H1 (cell line): ENCODE results near the gene KDM2A. TPM values are rescaled to one million over a fixed set of nuclear protein-coding genes. Genes with fewer than 3 reads are reported as not detected.

ENCODE experiments used
- CTCF ChIA-PET: fragments of 300-600 bp; sonication (Branson Sonifier 250); formaldehyde crosslinking; loops from one replicate; lab custom pipeline; 2021; ENCODE audit not compliant: partially characterized antibody; lab: Charles Lee
- POLR2A ChIA-PET: fragments of 300-600 bp; sonication (Branson Sonifier 250); formaldehyde crosslinking; loops from one replicate; lab custom pipeline; 2021; ENCODE audit warnings: inconsistent platforms; ENCODE audit not compliant: partially characterized antibody; lab: Charles Lee
- DNase-seq, 2 experiments: peaks; one replicate each; pipeline versions ENCODE4 v3.0.0 to v3.0.0-alpha.2; 2010 to 2022; ENCODE audit warnings: low spot score in 2 of 2, low read depth in 1 of 2, mixed read lengths in 1 of 2
- FAIRE-seq: peaks from 2 replicates; lab custom pipeline; 2011; peaks lifted over from hg19 to GRCh38; lab: Jason Lieb, UNC
- H2AFZ ChIP-seq: 2 replicates; pipeline ENCODE4 v1.8.1; 2012; ENCODE audit warnings: low read length, inconsistent platforms
- H2AK5ac ChIP-seq: 2 replicates; pipeline ENCODE4 v1.6.1; 2013; ENCODE audit warnings: low read depth, low read length
- H2BK120ac ChIP-seq: replicated peaks from 2 replicates; pipeline ENCODE3; 2013; ENCODE audit warnings: low read depth, low read length, inconsistent platforms
- H2BK12ac ChIP-seq: 2 replicates; pipeline ENCODE4 v1.6.1; 2013; ENCODE audit warnings: low read depth, low read length
- H2BK15ac ChIP-seq: 2 replicates; pipeline ENCODE4 v1.6.1; 2013; ENCODE audit warnings: low read length
- H2BK20ac ChIP-seq: 2 replicates; pipeline ENCODE4 v1.6.1; 2013; ENCODE audit warnings: low read length
- H2BK5ac ChIP-seq: 2 replicates; pipeline ENCODE4 v1.6.1; 2013; ENCODE audit warnings: low read depth, low read length
- H3K14ac ChIP-seq: 2 replicates; pipeline ENCODE4 v1.6.1; 2013; ENCODE audit warnings: inconsistent platforms; ENCODE audit not compliant: insufficient read length
- H3K18ac ChIP-seq: 2 replicates; pipeline ENCODE4 v1.6.1; 2013; ENCODE audit warnings: low read length; ENCODE audit errors: extremely low read depth
- H3K23ac ChIP-seq: 2 replicates; pipeline ENCODE4 v1.6.1; 2013; ENCODE audit warnings: inconsistent platforms; ENCODE audit not compliant: insufficient read length
- H3K23me2 ChIP-seq: 2 replicates; pipeline ENCODE4 v1.6.1; 2013; ENCODE audit warnings: low read depth, low read length
- H3K27ac ChIP-seq: 2 replicates; pipeline ENCODE4 v1.6.1; 2011; ENCODE audit warnings: low read depth, low read length, inconsistent platforms
- H3K27me3 ChIP-seq, 4 experiments: replicated peaks in 1 of 4; 1 replicate in 1 of 4; 2 replicates in 3 of 4; pipeline versions ENCODE4 v1.6.1 to v1.8.1; 2011 to 2013; ENCODE audit warnings: low read length in 3 of 4, mild to moderate bottlenecking in 3 of 4, inconsistent platforms in 2 of 4, mixed read lengths in 2 of 4, moderate library complexity in 1 of 4; ENCODE audit not compliant: control insufficient read depth in 3 of 4, insufficient read depth in 3 of 4; ENCODE audit errors: extremely low read depth in 1 of 4
- H3K36me3 ChIP-seq, 4 experiments: 2 replicates each; pipeline versions ENCODE4 v1.6.1 to v1.8.1; 2011 to 2013; ENCODE audit warnings: mild to moderate bottlenecking in 4 of 4, low read length in 3 of 4, moderate library complexity in 2 of 4, control low read depth in 1 of 4, inconsistent platforms in 1 of 4; ENCODE audit not compliant: insufficient read depth in 4 of 4, control insufficient read depth in 2 of 4
- H3K4ac ChIP-seq: replicated peaks from 2 replicates; pipeline ENCODE3; 2013; ENCODE audit warnings: low read length, low read depth, mixed read lengths, inconsistent platforms; ENCODE audit not compliant: insufficient read length
- H3K4me1 ChIP-seq, 4 experiments: replicated peaks in 1 of 4; 1 replicate in 1 of 4; 2 replicates in 3 of 4; pipeline versions ENCODE4 v1.6.1 to v1.8.1; 2011 to 2013; ENCODE audit warnings: low read length in 3 of 4, inconsistent platforms in 2 of 4, mixed read lengths in 1 of 4; ENCODE audit not compliant: insufficient read depth in 4 of 4, control insufficient read depth in 3 of 4
- H3K4me2 ChIP-seq, 2 experiments: 2 replicates each; pipeline versions ENCODE4 v1.6.1 to v1.8.1; 2011 to 2013; ENCODE audit warnings: low read depth in 2 of 2, low read length in 2 of 2, control low read depth in 1 of 2, inconsistent platforms in 1 of 2, mild to moderate bottlenecking in 1 of 2; ENCODE audit not compliant: insufficient read depth in 1 of 2
- H3K4me3 ChIP-seq, 4 experiments: fragments of 200-600, 300-600 bp in 1 of 4; sonication (generic), shearing (Covaris generic), sonication (Bioruptor Twin) in 1 of 4; 2 replicates each; pipeline versions ENCODE4 v1.5.1 to v1.8.1; 2011 to 2016; ENCODE audit warnings: low read length in 4 of 4, low read depth in 3 of 4, control low read depth in 2 of 4, inconsistent platforms in 2 of 4, mild to moderate bottlenecking in 2 of 4, mixed read lengths in 1 of 4, moderate library complexity in 1 of 4; ENCODE audit not compliant: insufficient read depth in 2 of 4; ENCODE audit errors: extremely low read depth in 1 of 4
- H3K56ac ChIP-seq: replicated peaks from 2 replicates; pipeline ENCODE3; 2013; ENCODE audit warnings: low read depth, mild to moderate bottlenecking, mixed read lengths, low read length, inconsistent platforms; ENCODE audit not compliant: insufficient read length
- H3K79me1 ChIP-seq: 2 replicates; pipeline ENCODE4 v1.6.1; 2013; ENCODE audit warnings: low read depth, low read length, control low read depth
- H3K79me2 ChIP-seq, 2 experiments: 2 replicates each; pipeline versions ENCODE4 v1.6.1 to v1.8.1; 2012 to 2013; ENCODE audit warnings: low read length in 2 of 2, mild to moderate bottlenecking in 2 of 2, inconsistent platforms in 1 of 2; ENCODE audit not compliant: insufficient read depth in 2 of 2, control insufficient read depth in 1 of 2
- H3K9ac ChIP-seq, 4 experiments: replicated peaks in 1 of 4; 1 replicate in 1 of 4; 2 replicates in 3 of 4; pipeline versions ENCODE4 v1.6.1 to v1.8.1; 2011 to 2013; ENCODE audit warnings: low read depth in 3 of 4, low read length in 3 of 4, control low read depth in 2 of 4, mild to moderate bottlenecking in 2 of 4, moderate library complexity in 2 of 4, inconsistent platforms in 1 of 4; ENCODE audit errors: extremely low read depth in 1 of 4
- H3K9me3 ChIP-seq, 2 experiments: 2 replicates each; pipeline versions ENCODE4 v1.6.1 to v1.8.1; 2012 to 2013; ENCODE audit warnings: mild to moderate bottlenecking in 2 of 2, moderate library complexity in 2 of 2, control low read depth in 1 of 2, inconsistent platforms in 1 of 2, low read depth in 1 of 2, low read length in 1 of 2, mixed read lengths in 1 of 2; ENCODE audit not compliant: insufficient read depth in 2 of 2
- H4K20me1 ChIP-seq, 2 experiments: replicated peaks in 1 of 2; 2 replicates each; pipeline versions ENCODE3 to v1.8.1; 2011 to 2013; ENCODE audit warnings: inconsistent platforms in 2 of 2, low read length in 2 of 2, mild to moderate bottlenecking in 1 of 2; ENCODE audit not compliant: insufficient read depth in 2 of 2, control insufficient read depth in 1 of 2
- H4K5ac ChIP-seq: 2 replicates; pipeline ENCODE4 v1.6.1; 2013; ENCODE audit warnings: low read length, low read depth, mixed read lengths, inconsistent platforms; ENCODE audit not compliant: insufficient read length
- H4K8ac ChIP-seq: 2 replicates; pipeline ENCODE4 v1.8.0; 2013; ENCODE audit warnings: mild to moderate bottlenecking, moderate library complexity, low read length, inconsistent platforms; ENCODE audit not compliant: insufficient read depth; ENCODE audit errors: extremely low read depth
- H4K91ac ChIP-seq: replicated peaks from 2 replicates; pipeline ENCODE3; 2013; ENCODE audit warnings: low read length, mixed read lengths, inconsistent platforms; ENCODE audit not compliant: insufficient read length
- BACH1 ChIP-seq: IDR thresholded peaks from 2 replicates; pipeline ENCODE4 v1.6.1; 2012; ENCODE audit warnings: low read length, improper control_type of control experiment
- WGBS, 2 experiments: shearing (Covaris generic) in 1 of 2; methylation state at CpG; one replicate each; pipeline versions ENCODE4 v1.1.6 to v1.1.7; 2013 to 2015; ENCODE audit warnings: low lambda C conversion rate in 2 of 2, mixed read lengths in 2 of 2, inconsistent platforms in 1 of 2, low coverage in 1 of 2, missing lambda C conversion rate in 1 of 2; ENCODE audit not compliant: insufficient replicate concordance in 2 of 2, insufficient coverage in 1 of 2, insufficient read length in 1 of 2; ENCODE audit errors: extremely low coverage in 1 of 2, missing lambda C conversion rate in 1 of 2; 5-methylcytosine and 5-hydroxymethylcytosine counted together
- polyA plus RNA-seq, 7 experiments: library from polyadenylated mRNA; depleted of rRNA in 3 of 7; stranded (reverse) in 5 of 7; unstranded in 2 of 7; fragments of >200 nt in 5 of 7; fragments of 200-250 nt in 2 of 7; gene quantifications; 1 replicate in 5 of 7; 2 replicates in 1 of 7; 4 replicates in 1 of 7; pipeline versions ENCODE4 v1.2.1 to v1.2.3, GENCODE V29; 2011 to 2013; ENCODE audit warnings: missing spikeins in 2 of 7, mixed read lengths in 2 of 7
- total RNA-seq: library from RNA; stranded (reverse); fragmentation: NEBNext Ultra II Directional; extraction: Animal tissue kit (Norgen Biotek cat#: 25700); gene quantifications from 2 replicates; pipeline ENCODE4 v1.2.1, GENCODE V29; 2021

KDM2A gene
- total and polyA plus RNA-seq, 2 of the 8 experiments (the other 6 are each of a cell fraction or from before 2014, with no cell fraction given): 55.4 to 66.2 TPM

DNA sequence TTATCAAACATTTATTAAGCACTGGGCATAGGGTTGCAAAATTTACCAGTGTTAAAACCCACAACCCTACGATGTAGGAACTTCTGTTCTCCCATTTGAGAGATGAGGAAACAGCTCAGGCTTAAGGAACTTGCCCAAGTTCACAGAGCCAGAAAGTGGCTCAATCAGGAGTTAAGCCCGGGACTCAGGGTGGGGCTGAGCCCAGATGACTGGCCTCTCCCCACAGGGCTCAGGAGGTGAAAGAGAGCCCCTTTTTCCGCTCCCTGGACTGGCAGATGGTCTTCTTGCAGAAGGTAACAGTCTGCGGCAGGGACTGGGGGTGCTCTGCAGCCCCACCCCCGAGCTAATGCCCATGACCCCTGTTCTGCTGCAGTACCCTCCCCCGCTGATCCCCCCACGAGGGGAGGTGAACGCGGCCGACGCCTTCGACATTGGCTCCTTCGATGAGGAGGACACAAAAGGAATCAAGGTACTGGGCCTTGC lies 164.5 kb downstream of the KDM2A start:
- H3K4me1 ChIP-seq: peaks cover 0 to 10% (median 5%) of the 10 kb centered on the region in 4 experiments; a peak in 6 of 7 replicates
- no peak overlapping the region for H2BK5ac ChIP-seq
- H2AK5ac ChIP-seq: no peak overlapping the region
- no peak overlapping the region for H4K5ac ChIP-seq
- no peak overlapping the region for H3K14ac ChIP-seq
- no peak overlapping the region for H3K27ac ChIP-seq
- no peak overlapping the region for H3K9ac ChIP-seq
- no peak overlapping the region for H4K91ac ChIP-seq
- FAIRE-seq (no peak), DNase-seq (no peak)
- no peaks in the 10 kb centered on the region for H3K9me3 ChIP-seq
- no peak overlapping the region for H2BK120ac ChIP-seq
- no peak overlapping the region for H3K4me3 ChIP-seq
- no peak overlapping the region for H2BK20ac ChIP-seq
- 95% methylated on average over 13 of the region's 13 CpGs; no CpG with 5 or more reads in 1 of the 2 experiments for WGBS, 2 experiments
- H3K23ac ChIP-seq: no peak overlapping the region
- no peak overlapping the region for H3K4me2 ChIP-seq
- no peaks in the 10 kb centered on the region for H3K79me2 ChIP-seq
- peaks cover 0 to 2% of the 10 kb centered on the region in 2 experiments for H4K20me1 ChIP-seq
- H2BK15ac ChIP-seq: no peak overlapping the region
- no peaks in the 10 kb centered on the region for H3K27me3 ChIP-seq
- no peak overlapping the region for H3K18ac ChIP-seq
- no peak overlapping the region for H2BK12ac ChIP-seq
- ChIA-PET POLR2A (interaction anchor here (0.8 to 2.1 kb wide), 3 partner anchors 13 to 20 kb away, joined by 3 to 5 read pairs (median 4); partner anchors contain the start of gene SSH3), CTCF (interaction anchor here (1.0 to 3.6 kb wide), 12 partner anchors 8 to 84 kb away, joined by 3 to 19 read pairs (median 4); partner anchors contain the start of gene SSH3)
- H3K79me1 ChIP-seq: no peaks in the 10 kb centered on the region; the same call in 1 of the 2 replicates
- peaks cover 15 to 55% (median 38%) of the 10 kb centered on the region in 4 experiments for H3K36me3 ChIP-seq
- H3K23me2 ChIP-seq: peaks cover 2% of the 10 kb centered on the region; the same call in 1 of the 2 replicates
- H3K4ac ChIP-seq: no peak overlapping the region
- H4K8ac ChIP-seq: no peak overlapping the region
- no peak overlapping the region for H3K56ac ChIP-seq
- TF ChIP-seq BACH1: no peak
- TF ChIP-seq, all 59 proteins: peak for 0
- H2AFZ ChIP-seq: no peak overlapping the region
